ENCODE results near the gene CELF4.

DNA sequence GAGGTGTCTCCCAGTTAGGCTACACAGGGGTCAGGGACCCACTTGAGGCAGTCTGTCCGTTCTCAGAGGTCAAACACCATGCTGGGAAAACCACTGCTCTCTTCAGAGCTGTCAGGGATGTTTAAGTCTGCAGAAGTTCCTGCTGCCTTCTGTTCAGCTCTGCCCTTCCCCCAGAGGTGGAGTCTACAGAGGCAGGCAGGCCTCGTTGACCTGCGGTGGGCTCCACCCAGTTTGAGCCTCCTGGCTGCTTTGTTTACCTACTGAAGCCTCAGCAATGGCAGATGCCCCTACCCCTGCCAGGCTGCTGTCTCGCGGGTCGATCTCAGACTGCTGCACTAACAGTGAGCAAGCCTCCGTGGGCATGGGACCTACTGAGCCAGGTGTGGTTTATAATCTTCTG lies 346.3 kb downstream of the CELF4 start:
- TF ChIP-seq POLR2A (IDR thresholded peaks at IDR 0.05; ENCODE audit: low read depth, low read length) = no peak
- TF ChIP-seq, protein P1, sequence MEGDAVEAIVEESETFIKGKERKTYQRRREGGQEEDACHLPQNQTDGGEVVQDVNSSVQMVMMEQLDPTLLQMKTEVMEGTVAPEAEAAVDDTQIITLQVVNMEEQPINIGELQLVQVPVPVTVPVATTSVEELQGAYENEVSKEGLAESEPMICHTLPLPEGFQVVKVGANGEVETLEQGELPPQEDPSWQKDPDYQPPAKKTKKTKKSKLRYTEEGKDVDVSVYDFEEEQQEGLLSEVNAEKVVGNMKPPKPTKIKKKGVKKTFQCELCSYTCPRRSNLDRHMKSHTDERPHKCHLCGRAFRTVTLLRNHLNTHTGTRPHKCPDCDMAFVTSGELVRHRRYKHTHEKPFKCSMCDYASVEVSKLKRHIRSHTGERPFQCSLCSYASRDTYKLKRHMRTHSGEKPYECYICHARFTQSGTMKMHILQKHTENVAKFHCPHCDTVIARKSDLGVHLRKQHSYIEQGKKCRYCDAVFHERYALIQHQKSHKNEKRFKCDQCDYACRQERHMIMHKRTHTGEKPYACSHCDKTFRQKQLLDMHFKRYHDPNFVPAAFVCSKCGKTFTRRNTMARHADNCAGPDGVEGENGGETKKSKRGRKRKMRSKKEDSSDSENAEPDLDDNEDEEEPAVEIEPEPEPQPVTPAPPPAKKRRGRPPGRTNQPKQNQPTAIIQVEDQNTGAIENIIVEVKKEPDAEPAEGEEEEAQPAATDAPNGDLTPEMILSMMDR (conservative IDR thresholded peaks at IDR 0.05; ENCODE audit: low read depth, low read length) = no peak
- TF ChIP-seq MAZ (IDR thresholded peaks at IDR 0.05; ENCODE audit: borderline replicate concordance, low read depth, low read length) = no peak
- TF ChIP-seq BHLHE40 (IDR thresholded peaks at IDR 0.05; ENCODE audit: low read depth, low read length) = no peak
- TF ChIP-seq, protein P2, sequence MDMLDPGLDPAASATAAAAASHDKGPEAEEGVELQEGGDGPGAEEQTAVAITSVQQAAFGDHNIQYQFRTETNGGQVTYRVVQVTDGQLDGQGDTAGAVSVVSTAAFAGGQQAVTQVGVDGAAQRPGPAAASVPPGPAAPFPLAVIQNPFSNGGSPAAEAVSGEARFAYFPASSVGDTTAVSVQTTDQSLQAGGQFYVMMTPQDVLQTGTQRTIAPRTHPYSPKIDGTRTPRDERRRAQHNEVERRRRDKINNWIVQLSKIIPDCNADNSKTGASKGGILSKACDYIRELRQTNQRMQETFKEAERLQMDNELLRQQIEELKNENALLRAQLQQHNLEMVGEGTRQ (IDR thresholded peaks at IDR 0.05; ENCODE audit: low read depth, low read length) = no peak
- no peak for TF ChIP-seq CHD1 (IDR thresholded peaks at IDR 0.05; ENCODE audit: low read depth, low read length)
- TF ChIP-seq RCOR1 (IDR thresholded peaks at IDR 0.05; ENCODE audit: insufficient replicate concordance, low read length) = no peak
